Gastrocnemius medialis (tissue), 4 donors: ENCODE results near the gene HSD17B12.

Source experiments
- CTCF ChIP-seq, 5 experiments: fragments of 450-650 bp in 3 of 5; fragments of 200-600 bp in 2 of 5; sonication (generic) in 2 of 5; IDR thresholded peaks in 4 of 5; conservative IDR thresholded peaks in 1 of 5; 1 replicate in 4 of 5; 2 replicates in 1 of 5; pipeline ENCODE4 v1.5.1; 2016 to 2019; ENCODE audit warnings: antibody characterized with exemption in 5 of 5, mild to moderate bottlenecking in 3 of 5, moderate library complexity in 3 of 5
- POLR2A ChIP-seq, 2 donors: fragments of 450-650 bp; IDR thresholded peaks; one replicate each; pipeline ENCODE4 v1.6.1; 2017; ENCODE audit warnings: antibody characterized with exemption in 2 of 2, mild to moderate bottlenecking in 2 of 2, moderate library complexity in 2 of 2

- TF ChIP-seq CTCF (IDR thresholded peaks at IDR 0.05 in 4 of 5, conservative IDR thresholded peaks at IDR 0.05 in 1 of 5) (no peak), POLR2A (IDR thresholded peaks at IDR 0.05) (no peak)
These were observed 143.3 kb downstream of the HSD17B12 start for GRCh38 chr11:43823851-43824250.
